ENCODE data around the gene CRLF3. TPM values are rescaled to one million over a fixed set of nuclear protein-coding genes. Genes with fewer than 3 reads are reported as not detected.
"Not testable (repeated sequence)": the region's sequence is repeated elsewhere in the genome, so short reads cannot be mapped to it uniquely, and the experiment has no call there.

Gene CRLF3
- total RNA-seq, 1 donor, result 22.5 TPM

- no peak for TF ChIP-seq CTCF (IDR thresholded peaks at IDR 0.05; ENCODE audit: insufficient read depth, low read depth, low read length)
- DNase-seq (ENCODE audit: low read depth), result no peak
Observed at GRCh38 chr17:30761060-30761459, 63.4 kb downstream of the CRLF3 start.

GRCh38 chr17:30753291-30753690 lies 71.2 kb downstream of the CRLF3 start:
- not testable (repeated sequence) for H3K4me3 ChIP-seq (ENCODE audit: low read depth, low read length); DNase-seq (ENCODE audit: low read depth)

More at GRCh38 chr17:30761060-30761459, 63.4 kb downstream of the CRLF3 start:
- no peak overlapping the region for H3K4me3 ChIP-seq (ENCODE audit: low read depth, low read length)

GRCh38 chr17:30750982-30751381 lies 73.5 kb downstream of the CRLF3 start:
- H3K4me3 ChIP-seq (ENCODE audit: low read depth, low read length); DNase-seq (ENCODE audit: low read depth): not testable (repeated sequence)

- H3K4me3 ChIP-seq (ENCODE audit: low read depth, low read length); DNase-seq (ENCODE audit: low read depth): not testable (repeated sequence)
Observed at GRCh38 chr17:30747621-30748020, 76.9 kb downstream of the CRLF3 start.

- peak; percentile 17 for DNase-seq (ENCODE audit: low read depth)
- not testable (repeated sequence) for H3K4me3 ChIP-seq (ENCODE audit: low read depth, low read length)
Observed at GRCh38 chr17:30742669-30743068, 81.8 kb downstream of the CRLF3 start.

- H3K4me3 ChIP-seq (ENCODE audit: low read depth, low read length); DNase-seq (ENCODE audit: low read depth): not testable (repeated sequence)
Observed at GRCh38 chr17:30736371-30736770, 88.1 kb downstream of the CRLF3 start.

- not testable (repeated sequence) for H3K4me3 ChIP-seq (ENCODE audit: low read depth, low read length); DNase-seq (ENCODE audit: low read depth)
Observed at GRCh38 chr17:30735644-30736043, 88.8 kb downstream of the CRLF3 start.

GRCh38 chr17:30735206-30735605 lies 89.3 kb downstream of the CRLF3 start:
- H3K4me3 ChIP-seq (ENCODE audit: low read depth, low read length); DNase-seq (ENCODE audit: low read depth): not testable (repeated sequence)

- H3K4me3 ChIP-seq (ENCODE audit: low read depth, low read length); DNase-seq (ENCODE audit: low read depth): not testable (repeated sequence)
Observed at GRCh38 chr17:30734153-30734552, 90.3 kb downstream of the CRLF3 start.

Small RNA genes lying within 50 kb of the gene (small RNA-seq; reads per million reads assigned to genes)
- gene RNU6-298P, result not detected

Other genes with a start within 250 kb of the CRLF3 start
- 3.9 and 4.3 TPM in 2 replicates for gene ATAD5, start 7.3 kb upstream of the CRLF3 start, total RNA-seq
- 9.7 and 12.5 TPM in 2 replicates for gene TEFM, start 81.5 kb upstream of the CRLF3 start, total RNA-seq
- 3.0 and 4.2 TPM in 2 replicates for gene ADAP2, start 97.3 kb upstream of the CRLF3 start, total RNA-seq
- 8.4 and 8.6 TPM in 2 replicates for gene RNF135, start 146.3 kb upstream of the CRLF3 start, total RNA-seq